ENCODE data around the gene SSBP3.

DNA sequence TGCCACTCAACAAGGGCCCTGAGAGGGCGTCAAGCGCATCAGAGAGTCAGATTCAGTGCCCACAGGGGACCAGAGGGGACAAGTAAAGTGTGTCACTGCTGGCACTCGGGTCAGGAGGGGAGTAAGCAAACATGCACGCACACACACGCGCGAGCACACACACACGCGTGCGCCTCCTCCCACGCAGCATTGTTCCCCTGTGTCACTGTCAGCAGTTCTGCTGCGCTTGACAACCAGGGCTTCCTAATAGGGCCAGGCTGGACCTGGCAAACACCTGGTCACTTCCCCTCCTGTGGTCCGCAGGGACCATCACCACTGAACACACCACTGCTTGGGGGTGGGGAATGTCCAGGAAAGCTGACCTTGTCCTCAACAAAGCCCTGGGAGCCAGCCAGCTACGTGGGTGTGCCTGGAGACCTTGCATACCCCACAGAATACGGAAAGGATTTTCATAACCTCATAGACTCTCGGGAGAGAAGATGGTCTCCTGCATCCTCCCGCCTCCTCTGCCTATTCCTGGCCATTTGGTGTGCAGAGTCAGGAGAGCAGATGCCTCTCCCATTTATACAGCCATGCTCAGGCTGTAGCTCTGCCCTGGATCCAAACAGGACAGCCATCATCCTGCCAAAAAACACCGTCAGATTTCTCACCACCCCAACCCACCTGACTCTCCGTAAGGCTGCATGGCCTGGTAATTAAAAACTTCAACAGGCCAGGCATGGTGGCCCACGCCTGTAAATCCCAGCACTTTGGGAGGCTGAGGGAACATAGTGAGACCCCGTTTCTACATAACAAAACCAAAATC lies 73.2 kb downstream of the SSBP3 start:
- TF ChIP-seq, protein P1, sequence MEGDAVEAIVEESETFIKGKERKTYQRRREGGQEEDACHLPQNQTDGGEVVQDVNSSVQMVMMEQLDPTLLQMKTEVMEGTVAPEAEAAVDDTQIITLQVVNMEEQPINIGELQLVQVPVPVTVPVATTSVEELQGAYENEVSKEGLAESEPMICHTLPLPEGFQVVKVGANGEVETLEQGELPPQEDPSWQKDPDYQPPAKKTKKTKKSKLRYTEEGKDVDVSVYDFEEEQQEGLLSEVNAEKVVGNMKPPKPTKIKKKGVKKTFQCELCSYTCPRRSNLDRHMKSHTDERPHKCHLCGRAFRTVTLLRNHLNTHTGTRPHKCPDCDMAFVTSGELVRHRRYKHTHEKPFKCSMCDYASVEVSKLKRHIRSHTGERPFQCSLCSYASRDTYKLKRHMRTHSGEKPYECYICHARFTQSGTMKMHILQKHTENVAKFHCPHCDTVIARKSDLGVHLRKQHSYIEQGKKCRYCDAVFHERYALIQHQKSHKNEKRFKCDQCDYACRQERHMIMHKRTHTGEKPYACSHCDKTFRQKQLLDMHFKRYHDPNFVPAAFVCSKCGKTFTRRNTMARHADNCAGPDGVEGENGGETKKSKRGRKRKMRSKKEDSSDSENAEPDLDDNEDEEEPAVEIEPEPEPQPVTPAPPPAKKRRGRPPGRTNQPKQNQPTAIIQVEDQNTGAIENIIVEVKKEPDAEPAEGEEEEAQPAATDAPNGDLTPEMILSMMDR (conservative IDR thresholded peaks at IDR 0.05), result no peak
- TF ChIP-seq EZH2 (IDR thresholded peaks at IDR 0.05; ENCODE audit: low read depth), result no peak
